ENCODE results near the gene KCTD11.

The KCTD11 gene

DNA sequence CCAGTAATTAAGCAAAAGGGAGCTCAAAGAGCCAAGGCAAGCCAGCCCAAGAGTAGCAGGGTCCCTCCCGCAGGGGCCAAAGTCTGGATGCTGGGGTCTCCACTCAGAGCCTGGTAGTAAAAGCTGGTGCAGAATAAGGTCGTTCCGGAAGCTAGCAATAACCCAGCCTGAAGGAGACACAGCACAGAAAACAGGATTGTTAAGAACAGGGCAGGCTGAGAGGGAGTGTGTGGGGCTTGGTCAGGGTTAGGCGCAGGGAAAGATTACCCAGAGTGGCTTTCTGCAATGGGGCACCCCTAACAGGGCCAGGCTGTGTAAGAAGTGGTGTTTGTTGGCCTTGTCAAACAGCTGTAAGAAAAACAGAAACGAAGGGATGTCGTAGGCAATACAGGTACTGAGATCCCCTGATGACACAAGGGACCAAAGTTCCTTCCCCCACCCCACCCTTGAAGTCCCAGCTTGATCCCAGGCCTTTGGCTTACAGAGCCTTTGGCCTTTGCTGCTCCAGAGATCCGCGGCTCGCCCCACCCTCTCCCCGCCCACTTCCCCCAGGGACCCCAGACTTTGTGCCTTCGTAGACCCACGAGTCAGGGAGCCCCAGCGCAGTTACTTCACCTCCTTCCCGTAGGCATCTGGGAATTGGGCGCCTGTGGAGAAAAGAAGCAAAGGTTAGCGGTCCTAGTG, 51.2 kb downstream of the KCTD11 start:
- in situ Hi-C loops (cut with MboI; ENCODE audit: low sequenced_read_pairs): no loop called here

DNA sequence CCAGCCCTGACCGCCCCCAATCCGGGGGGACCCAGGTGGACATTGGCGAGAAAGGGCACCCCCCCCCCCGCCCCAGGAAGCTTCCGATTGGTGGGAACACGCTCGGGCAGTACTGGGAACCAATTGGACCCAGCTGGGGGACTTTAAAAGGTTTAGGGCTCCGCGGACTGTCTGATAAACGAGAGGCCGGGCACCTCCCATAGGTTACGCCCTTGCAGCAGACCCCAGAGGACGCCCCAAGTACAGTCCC, 51.7 kb downstream of the KCTD11 start:
- in situ Hi-C loops (cut with MboI; ENCODE audit: low sequenced_read_pairs): no loop called here

DNA sequence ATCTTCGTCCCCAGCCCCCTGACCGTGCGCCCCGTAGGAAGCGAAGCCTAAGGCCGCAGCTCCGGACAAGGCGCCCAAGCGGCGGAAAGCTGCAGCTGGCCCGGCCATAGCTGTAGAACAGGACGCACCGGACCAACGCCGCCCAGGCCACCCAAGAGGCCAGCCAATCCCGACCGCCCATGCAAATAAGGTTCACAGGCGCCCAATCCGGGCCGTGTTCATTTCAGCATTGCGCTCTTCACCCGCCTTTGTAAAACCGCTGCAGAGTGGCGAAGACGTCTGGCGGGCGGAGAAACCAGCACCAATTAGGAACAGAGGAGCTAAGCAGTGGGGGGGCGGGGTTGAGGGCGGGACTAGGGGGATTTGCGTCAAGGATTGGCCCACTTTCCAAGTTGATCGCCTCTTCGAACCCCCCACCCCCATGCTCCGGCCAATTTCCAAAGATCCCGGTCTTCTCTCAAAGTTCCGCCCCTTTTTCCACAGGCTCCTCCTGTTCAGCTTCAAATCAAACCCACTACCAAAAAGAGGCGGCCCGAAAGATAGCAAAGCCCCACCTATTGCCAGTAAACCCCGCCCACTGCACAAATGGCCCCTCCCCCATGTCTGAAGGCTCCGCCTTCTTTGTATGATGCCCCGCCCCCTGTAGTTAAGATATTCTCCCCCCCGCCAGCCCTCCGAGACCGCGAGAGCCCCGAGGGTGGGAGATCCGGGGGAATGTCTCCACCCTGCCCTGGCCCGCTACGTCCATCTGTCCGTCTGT, 52.2 kb downstream of the KCTD11 start, which contains the start of gene TMEM256:
TMEM256 (minus strand) TSS at position 121 of the 760 bp plus-strand sequence; CDS start at position 108, 13 bp downstream.
- in situ Hi-C loops (cut with MboI; ENCODE audit: low sequenced_read_pairs): no loop called here

All from HL-60/S4 treated with retinoic acid at 250 ng/mL for 4 days and 3 days (cell line).